ENCODE results near the gene CCDC28A.

DNA sequence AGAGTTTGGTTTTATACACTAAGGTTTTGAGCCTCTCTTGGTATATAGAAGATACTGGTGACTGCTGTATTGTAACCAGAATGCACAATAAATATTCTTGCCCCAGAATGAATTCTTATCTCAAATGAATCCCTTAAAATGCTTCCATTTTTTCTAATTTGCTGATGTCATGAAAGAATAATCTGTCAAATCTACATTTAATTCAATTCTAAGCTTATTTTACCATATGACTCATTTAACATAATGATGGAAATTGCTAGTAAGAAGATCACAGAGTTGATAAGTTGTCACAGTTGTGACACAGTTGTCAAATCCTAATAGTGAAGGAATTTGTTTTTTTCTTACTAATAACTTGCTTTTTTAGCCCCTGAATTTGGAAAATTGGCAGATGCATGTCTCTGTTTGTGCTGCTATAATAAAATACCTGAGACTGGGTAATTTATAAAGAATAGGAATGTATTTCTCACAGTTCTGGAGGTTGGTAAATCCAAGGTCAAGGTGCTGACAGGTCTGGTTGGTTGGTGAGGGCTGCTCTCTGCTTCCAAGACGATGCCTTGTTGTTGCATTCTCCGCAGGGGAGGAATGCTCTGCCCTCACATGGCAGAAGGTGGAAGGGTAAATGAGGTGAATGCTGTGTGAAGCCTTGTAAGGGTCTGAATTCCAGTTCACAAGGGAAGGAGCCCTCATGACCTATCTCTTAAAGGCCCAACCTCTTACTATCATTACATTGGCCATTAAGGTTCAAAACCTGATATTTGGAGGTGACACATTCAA is 27.0 kb downstream of the CCDC28A start:
- TF ChIP-seq, protein P1, sequence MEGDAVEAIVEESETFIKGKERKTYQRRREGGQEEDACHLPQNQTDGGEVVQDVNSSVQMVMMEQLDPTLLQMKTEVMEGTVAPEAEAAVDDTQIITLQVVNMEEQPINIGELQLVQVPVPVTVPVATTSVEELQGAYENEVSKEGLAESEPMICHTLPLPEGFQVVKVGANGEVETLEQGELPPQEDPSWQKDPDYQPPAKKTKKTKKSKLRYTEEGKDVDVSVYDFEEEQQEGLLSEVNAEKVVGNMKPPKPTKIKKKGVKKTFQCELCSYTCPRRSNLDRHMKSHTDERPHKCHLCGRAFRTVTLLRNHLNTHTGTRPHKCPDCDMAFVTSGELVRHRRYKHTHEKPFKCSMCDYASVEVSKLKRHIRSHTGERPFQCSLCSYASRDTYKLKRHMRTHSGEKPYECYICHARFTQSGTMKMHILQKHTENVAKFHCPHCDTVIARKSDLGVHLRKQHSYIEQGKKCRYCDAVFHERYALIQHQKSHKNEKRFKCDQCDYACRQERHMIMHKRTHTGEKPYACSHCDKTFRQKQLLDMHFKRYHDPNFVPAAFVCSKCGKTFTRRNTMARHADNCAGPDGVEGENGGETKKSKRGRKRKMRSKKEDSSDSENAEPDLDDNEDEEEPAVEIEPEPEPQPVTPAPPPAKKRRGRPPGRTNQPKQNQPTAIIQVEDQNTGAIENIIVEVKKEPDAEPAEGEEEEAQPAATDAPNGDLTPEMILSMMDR (IDR thresholded peaks at IDR 0.05): no peak
- TF ChIP-seq POLR2A (IDR thresholded peaks at IDR 0.05): no peak
